Measurements from ENCODE around the gene ATP8A2. TPM values are rescaled to one million over a fixed set of nuclear protein-coding genes. Genes with fewer than 3 reads are reported as not detected.

ATP8A2 gene
- total RNA-seq, 5 donors from 2014 or later (not counting 1 experiment from before 2014, with no cell fraction given): 0.39 to 0.85 (median 0.73) TPM

DNA sequence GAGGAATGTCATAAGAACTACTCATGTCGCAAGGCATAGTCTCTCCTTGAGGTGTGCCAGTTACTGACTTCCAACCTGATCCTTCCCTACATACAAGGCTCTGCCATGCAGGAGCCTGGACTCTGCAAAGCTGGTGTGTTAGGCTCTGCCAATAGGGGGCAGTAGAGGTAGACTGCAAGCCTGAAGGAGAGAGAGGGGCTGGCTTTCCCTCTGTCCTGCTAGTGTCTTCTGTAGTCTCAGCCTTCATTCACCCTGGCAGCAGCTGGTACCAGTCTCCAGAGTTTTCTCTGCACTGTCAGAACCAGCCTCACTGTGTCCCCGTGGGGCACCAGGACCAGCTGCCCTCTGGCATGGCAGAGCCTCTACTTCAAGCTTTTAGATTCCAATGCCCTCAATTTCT, 665.5 kb downstream of the ATP8A2 start:
- ATAC-seq (replicated peaks in 1 of 4): peak in 2 of 4 experiments; percentile 29 to 48
- peaks cover 0 to 3% of the 10 kb centered on the region in 2 experiments for H3K27me3 ChIP-seq (replicated peaks in 1 of 2; ENCODE audit: control insufficient read depth in 2 of 2, extremely low read depth in 1 of 2, insufficient read depth in 2 of 2, low read length in 1 of 2)
- Mint-ChIP-seq H3K27ac (no peak overlapping the region), H3K9me3 (peaks cover 0 to 4% (median 0%) of the 10 kb centered on the region in 3 donors), H3K4me1 (no peaks in the 10 kb centered on the region), H3K27me3 (no peaks in the 10 kb centered on the region), H3K36me3 (no peaks in the 10 kb centered on the region), H3K4me3 (no peak overlapping the region)
- no peak overlapping the region for H3K27ac ChIP-seq (ENCODE audit: low read length)
- H3K4me3 ChIP-seq (ENCODE audit: control insufficient read depth in 1 of 2, extremely low read depth in 1 of 2, low read length in 1 of 2): no peak overlapping the region
- DNase-seq: peak in 4 of 35 experiments; percentile 10 to 53 (median 12)
- WGBS (ENCODE audit: insufficient coverage): 75% methylated on average over 2 of the region's 2 CpGs
- H3K9me3 ChIP-seq: no peaks in the 10 kb centered on the region
- H3K4me1 ChIP-seq (ENCODE audit: control insufficient read depth in 1 of 2, extremely low read depth in 1 of 2, insufficient read depth in 2 of 2, low read length in 2 of 2): no peaks in the 10 kb centered on the region
- CTCF ChIA-PET: interaction anchor here in 1 of 2 donors (0.6 kb wide), 1 partner anchor 117 kb away, joined by 3 read pairs; no protein-coding TSS in a partner anchor
- POLR2A ChIA-PET: no interaction called here
- H3K36me3 ChIP-seq (ENCODE audit: control insufficient read depth in 2 of 2, extremely low read depth in 1 of 2, insufficient read depth in 1 of 2, low read length in 1 of 2): no peaks in the 10 kb centered on the region

DNA sequence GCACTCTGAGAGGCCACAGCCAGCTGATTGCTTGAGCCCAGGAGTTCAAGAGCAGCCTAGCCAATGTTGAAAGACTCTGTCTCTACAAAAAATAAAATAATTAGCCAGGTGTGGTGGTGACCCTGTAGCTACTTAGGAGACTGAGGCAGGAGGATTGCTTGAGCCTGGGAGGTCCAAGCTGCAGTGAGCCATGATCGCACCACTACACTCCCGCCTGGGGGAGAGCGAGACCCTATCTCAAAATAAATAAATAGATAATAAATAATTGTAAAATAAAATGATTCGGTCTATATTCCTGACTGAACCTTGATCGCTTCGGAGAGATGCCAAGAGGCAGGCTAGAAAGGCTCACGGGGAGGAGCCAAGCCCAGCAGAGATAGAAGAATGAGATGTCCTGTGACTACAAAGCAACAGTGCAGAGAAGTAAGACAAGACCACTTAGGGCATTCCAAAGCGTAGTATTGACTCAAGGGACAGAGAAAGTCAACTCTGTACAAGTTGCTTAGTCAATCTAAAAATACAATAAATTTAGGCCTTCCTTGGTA, 667.2 kb downstream of the ATP8A2 start:
- no peak overlapping the region for H3K27ac Mint-ChIP-seq
- CTCF ChIA-PET: no interaction called here
- no peaks in the 10 kb centered on the region for H3K36me3 ChIP-seq (ENCODE audit: control insufficient read depth in 2 of 2, extremely low read depth in 1 of 2, insufficient read depth in 1 of 2, low read length in 1 of 2)
- H3K9me3 Mint-ChIP-seq: peaks cover 0 to 4% (median 0%) of the 10 kb centered on the region in 3 donors
- no peaks in the 10 kb centered on the region for H3K9me3 ChIP-seq
- H3K4me1 Mint-ChIP-seq: peaks cover 0 to 3% (median 0%) of the 10 kb centered on the region in 3 donors
- H3K27me3 ChIP-seq (replicated peaks in 1 of 2; ENCODE audit: control insufficient read depth in 2 of 2, extremely low read depth in 1 of 2, insufficient read depth in 2 of 2, low read length in 1 of 2): peaks cover 0 to 3% of the 10 kb centered on the region in 2 experiments
- DNase-seq: no peak
- no peaks in the 10 kb centered on the region for H3K27me3 Mint-ChIP-seq
- no peak for ATAC-seq (replicated peaks in 1 of 4)
- no peaks in the 10 kb centered on the region for H3K36me3 Mint-ChIP-seq
- H3K27ac ChIP-seq (ENCODE audit: low read length): no peak overlapping the region
- POLR2A ChIA-PET: no interaction called here
- H3K4me3 ChIP-seq (ENCODE audit: control insufficient read depth in 1 of 2, extremely low read depth in 1 of 2, low read length in 1 of 2): no peak overlapping the region
- 100% methylated on average over 3 of the region's 8 CpGs for WGBS (ENCODE audit: insufficient coverage)
- no peak overlapping the region for H3K4me3 Mint-ChIP-seq
- H3K4me1 ChIP-seq (ENCODE audit: control insufficient read depth in 1 of 2, extremely low read depth in 1 of 2, insufficient read depth in 2 of 2, low read length in 2 of 2): no peaks in the 10 kb centered on the region

DNA sequence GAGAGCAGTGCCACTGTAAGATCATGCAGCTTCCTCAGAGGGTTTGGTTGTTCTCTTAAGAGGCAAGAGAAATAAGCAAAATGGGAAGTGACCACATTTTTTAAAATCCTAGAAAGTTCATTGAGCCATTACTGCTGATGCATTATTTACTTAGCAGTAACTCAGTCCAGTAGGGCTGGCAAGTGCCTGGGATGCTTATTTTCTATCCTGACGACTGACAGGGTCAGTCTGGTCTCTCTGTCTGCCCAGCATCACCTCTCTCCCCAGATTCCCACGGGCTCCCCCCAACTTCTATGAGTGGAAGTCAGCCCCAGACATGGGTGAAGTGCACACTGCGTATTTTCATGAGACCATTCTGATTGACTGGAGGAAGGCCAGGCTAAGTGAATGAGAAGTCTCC, 669.7 kb downstream of the ATP8A2 start:
- Histone ChIP-seq H3K36me3 (ENCODE audit: control insufficient read depth in 2 of 2, extremely low read depth in 1 of 2, insufficient read depth in 1 of 2, low read length in 1 of 2) (no peaks in the 10 kb centered on the region), H3K9me3 (no peaks in the 10 kb centered on the region), H3K4me3 (ENCODE audit: control insufficient read depth in 1 of 2, extremely low read depth in 1 of 2, low read length in 1 of 2) (no peak overlapping the region), H3K27ac (ENCODE audit: low read length) (no peak overlapping the region), H3K27me3 (replicated peaks in 1 of 2; ENCODE audit: control insufficient read depth in 2 of 2, extremely low read depth in 1 of 2, insufficient read depth in 2 of 2, low read length in 1 of 2) (peaks cover 0 to 5% of the 10 kb centered on the region in 2 experiments), H3K4me1 (ENCODE audit: control insufficient read depth in 1 of 2, extremely low read depth in 1 of 2, insufficient read depth in 2 of 2, low read length in 2 of 2) (peaks cover 4 to 9% of the 10 kb centered on the region in 2 experiments)
- H3K36me3 Mint-ChIP-seq: no peaks in the 10 kb centered on the region
- ChIA-PET CTCF (no interaction called here), POLR2A (no interaction called here)
- WGBS (ENCODE audit: insufficient coverage): 50% methylated on average over 1 of the region's 3 CpGs
- ATAC-seq (replicated peaks in 1 of 4): no peak
- DNase-seq: no peak
- no peak overlapping the region for H3K27ac Mint-ChIP-seq
- no peaks in the 10 kb centered on the region for H3K27me3 Mint-ChIP-seq
- H3K9me3 Mint-ChIP-seq: no peaks in the 10 kb centered on the region
- H3K4me1 Mint-ChIP-seq: peaks cover 11 to 16% (median 13%) of the 10 kb centered on the region in 3 donors
- H3K4me3 Mint-ChIP-seq: no peak overlapping the region

DNA sequence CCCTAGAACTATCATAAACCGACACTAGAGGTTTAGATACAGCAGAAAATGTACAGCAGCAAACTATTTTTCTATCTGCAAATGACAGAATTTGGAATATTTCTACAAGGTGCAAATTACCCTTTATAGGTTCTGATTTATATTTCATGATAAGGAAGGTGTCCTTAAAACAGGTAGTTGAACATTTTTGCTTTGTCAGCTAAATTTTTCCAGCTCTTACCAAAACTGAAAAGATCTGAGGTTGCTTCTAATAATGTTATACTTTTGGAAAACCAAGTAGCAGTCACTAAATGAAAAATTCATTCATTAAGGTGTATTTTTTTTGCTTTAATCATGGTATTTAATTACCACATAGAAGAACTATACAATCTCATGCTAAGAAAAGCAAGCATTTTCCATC, 671.0 kb downstream of the ATP8A2 start:
- peaks cover 0 to 10% of the 10 kb centered on the region in 2 experiments for H3K27me3 ChIP-seq (replicated peaks in 1 of 2; ENCODE audit: control insufficient read depth in 2 of 2, extremely low read depth in 1 of 2, insufficient read depth in 2 of 2, low read length in 1 of 2)
- peaks cover 0 to 5% of the 10 kb centered on the region in 2 donors for H3K27me3 Mint-ChIP-seq
- H3K36me3 ChIP-seq (ENCODE audit: control insufficient read depth in 2 of 2, extremely low read depth in 1 of 2, insufficient read depth in 1 of 2, low read length in 1 of 2): no peaks in the 10 kb centered on the region
- H3K36me3 Mint-ChIP-seq: no peaks in the 10 kb centered on the region
- 60% methylated on average over 1 of the region's 1 CpG for WGBS (ENCODE audit: insufficient coverage)
- no peaks in the 10 kb centered on the region for H3K9me3 ChIP-seq
- H3K27ac Mint-ChIP-seq: no peak overlapping the region
- POLR2A ChIA-PET: interaction anchor here in 1 of 2 donors (0.6 kb wide), 1 partner anchor 142 kb away, joined by 7 read pairs; no protein-coding TSS in a partner anchor
- no peaks in the 10 kb centered on the region for H3K9me3 Mint-ChIP-seq
- ATAC-seq (replicated peaks in 1 of 4) (no peak), DNase-seq (no peak)
- H3K4me3 ChIP-seq (ENCODE audit: control insufficient read depth in 1 of 2, extremely low read depth in 1 of 2, low read length in 1 of 2): no peak overlapping the region
- CTCF ChIA-PET: no interaction called here
- peaks cover 4 to 9% of the 10 kb centered on the region in 2 experiments for H3K4me1 ChIP-seq (ENCODE audit: control insufficient read depth in 1 of 2, extremely low read depth in 1 of 2, insufficient read depth in 2 of 2, low read length in 2 of 2)
- H3K27ac ChIP-seq (ENCODE audit: low read length): no peak overlapping the region
- peaks cover 11 to 16% (median 13%) of the 10 kb centered on the region in 3 donors for H3K4me1 Mint-ChIP-seq
- H3K4me3 Mint-ChIP-seq: no peak overlapping the region

DNA sequence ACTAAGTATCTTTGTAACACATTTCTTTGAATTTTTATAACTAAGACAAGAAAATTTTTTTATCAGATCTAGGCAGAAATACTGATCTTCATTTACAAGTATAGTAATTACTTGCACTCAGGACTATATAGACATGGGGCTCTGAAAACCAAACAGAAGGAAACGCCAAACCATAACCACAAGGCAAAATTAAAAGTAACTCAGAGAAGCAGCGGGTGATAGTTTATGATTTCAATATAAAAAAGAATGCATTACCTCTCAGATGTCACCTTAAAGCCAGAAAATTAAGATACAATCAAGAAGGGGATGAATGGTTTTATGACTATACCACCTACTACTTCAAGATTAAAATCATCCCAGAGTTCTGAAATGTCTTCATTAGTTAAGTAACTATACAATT, 673.4 kb downstream of the ATP8A2 start:
- no peaks in the 10 kb centered on the region for H3K9me3 ChIP-seq
- no peaks in the 10 kb centered on the region for H3K36me3 ChIP-seq (ENCODE audit: control insufficient read depth in 2 of 2, extremely low read depth in 1 of 2, insufficient read depth in 1 of 2, low read length in 1 of 2)
- peak overlapping the region; percentile 19 to 30 for H3K27ac Mint-ChIP-seq
- peaks cover 5 to 18% of the 10 kb centered on the region in 2 donors for H3K27me3 Mint-ChIP-seq
- H3K27me3 ChIP-seq (replicated peaks in 1 of 2; ENCODE audit: control insufficient read depth in 2 of 2, extremely low read depth in 1 of 2, insufficient read depth in 2 of 2, low read length in 1 of 2): peaks cover 4 to 28% of the 10 kb centered on the region in 2 experiments
- H3K36me3 Mint-ChIP-seq: no peaks in the 10 kb centered on the region
- H3K4me3 Mint-ChIP-seq: peak overlapping the region in 1 of 3 donors; percentile 5
- ChIA-PET CTCF (interaction anchor here in 1 of 2 donors (0.6 kb wide), 1 partner anchor 500 kb away, joined by 4 read pairs; no protein-coding TSS in a partner anchor), POLR2A (interaction anchor here in 1 of 2 donors (0.5 kb wide), 1 partner anchor 50 kb away, joined by 3 read pairs; no protein-coding TSS in a partner anchor)
- H3K4me1 Mint-ChIP-seq: peaks cover 18 to 25% (median 21%) of the 10 kb centered on the region in 3 donors
- no peak overlapping the region for H3K27ac ChIP-seq (ENCODE audit: low read length)
- no peaks in the 10 kb centered on the region for H3K9me3 Mint-ChIP-seq
- H3K4me1 ChIP-seq (ENCODE audit: control insufficient read depth in 1 of 2, extremely low read depth in 1 of 2, insufficient read depth in 2 of 2, low read length in 2 of 2): peaks cover 10 to 15% of the 10 kb centered on the region in 2 experiments
- peak in 3 of 4 experiments; percentile 46 to 74 (median 60) for ATAC-seq (replicated peaks in 1 of 4)
- DNase-seq: peak in 1 of 35 experiments; percentile 14
- no CpG with 5 or more reads among the region's 2 CpGs for WGBS (ENCODE audit: insufficient coverage)
- H3K4me3 ChIP-seq (ENCODE audit: control insufficient read depth in 1 of 2, extremely low read depth in 1 of 2, low read length in 1 of 2): no peak overlapping the region

DNA sequence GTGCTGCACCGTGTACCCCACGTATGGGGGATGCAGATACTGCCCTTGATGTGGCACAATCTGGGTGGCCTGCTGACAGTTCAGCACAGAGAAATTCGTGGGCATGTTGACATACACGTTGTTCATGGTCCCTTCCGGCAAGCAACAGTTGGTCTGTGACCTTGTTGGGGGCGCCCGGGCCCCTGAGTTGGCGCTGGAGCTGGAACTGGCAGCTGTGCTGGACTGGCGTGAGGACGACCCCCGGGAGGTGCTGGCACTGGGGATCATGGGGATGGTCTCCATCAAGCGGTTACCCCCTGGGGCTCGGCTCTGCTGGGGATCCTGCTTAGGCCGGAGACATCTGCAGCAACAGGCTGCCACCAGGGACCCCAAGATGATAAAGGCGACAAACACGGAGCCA, 674.9 kb downstream of the ATP8A2 start:
- no peak overlapping the region for H3K4me3 ChIP-seq (ENCODE audit: control insufficient read depth in 1 of 2, extremely low read depth in 1 of 2, low read length in 1 of 2)
- ATAC-seq (replicated peaks in 1 of 4): no peak
- no peak overlapping the region for H3K27ac ChIP-seq (ENCODE audit: low read length)
- no peak for DNase-seq
- H3K27me3 ChIP-seq (replicated peaks in 1 of 2; ENCODE audit: control insufficient read depth in 2 of 2, extremely low read depth in 1 of 2, insufficient read depth in 2 of 2, low read length in 1 of 2): peaks cover 7 to 39% of the 10 kb centered on the region in 2 experiments
- peaks cover 17 to 27% of the 10 kb centered on the region in 2 experiments for H3K4me1 ChIP-seq (ENCODE audit: control insufficient read depth in 1 of 2, extremely low read depth in 1 of 2, insufficient read depth in 2 of 2, low read length in 2 of 2)
- POLR2A ChIA-PET: no interaction called here
- Mint-ChIP-seq H3K27ac (no peak overlapping the region), H3K36me3 (no peaks in the 10 kb centered on the region), H3K27me3 (peaks cover 5 to 20% of the 10 kb centered on the region in 2 donors), H3K4me1 (peaks cover 18 to 25% (median 21%) of the 10 kb centered on the region in 3 donors), H3K4me3 (no peak overlapping the region), H3K9me3 (no peaks in the 10 kb centered on the region)
- no peaks in the 10 kb centered on the region for H3K36me3 ChIP-seq (ENCODE audit: control insufficient read depth in 2 of 2, extremely low read depth in 1 of 2, insufficient read depth in 1 of 2, low read length in 1 of 2)
- CTCF ChIA-PET: no interaction called here
- 92% methylated on average over 16 of the region's 16 CpGs for WGBS (ENCODE audit: insufficient coverage)
- no peaks in the 10 kb centered on the region for H3K9me3 ChIP-seq
